ENCODE measurements around the gene SF3B5. TPM values are rescaled to one million over a fixed set of nuclear protein-coding genes. Genes with fewer than 3 reads are reported as not detected.
"Not testable (repeated sequence)": the region's sequence is repeated elsewhere in the genome, so short reads cannot be mapped to it uniquely, and the experiment has no call there.

SF3B5 gene
- 84.6 and 98.2 TPM in 2 replicates for total RNA-seq

DNA sequence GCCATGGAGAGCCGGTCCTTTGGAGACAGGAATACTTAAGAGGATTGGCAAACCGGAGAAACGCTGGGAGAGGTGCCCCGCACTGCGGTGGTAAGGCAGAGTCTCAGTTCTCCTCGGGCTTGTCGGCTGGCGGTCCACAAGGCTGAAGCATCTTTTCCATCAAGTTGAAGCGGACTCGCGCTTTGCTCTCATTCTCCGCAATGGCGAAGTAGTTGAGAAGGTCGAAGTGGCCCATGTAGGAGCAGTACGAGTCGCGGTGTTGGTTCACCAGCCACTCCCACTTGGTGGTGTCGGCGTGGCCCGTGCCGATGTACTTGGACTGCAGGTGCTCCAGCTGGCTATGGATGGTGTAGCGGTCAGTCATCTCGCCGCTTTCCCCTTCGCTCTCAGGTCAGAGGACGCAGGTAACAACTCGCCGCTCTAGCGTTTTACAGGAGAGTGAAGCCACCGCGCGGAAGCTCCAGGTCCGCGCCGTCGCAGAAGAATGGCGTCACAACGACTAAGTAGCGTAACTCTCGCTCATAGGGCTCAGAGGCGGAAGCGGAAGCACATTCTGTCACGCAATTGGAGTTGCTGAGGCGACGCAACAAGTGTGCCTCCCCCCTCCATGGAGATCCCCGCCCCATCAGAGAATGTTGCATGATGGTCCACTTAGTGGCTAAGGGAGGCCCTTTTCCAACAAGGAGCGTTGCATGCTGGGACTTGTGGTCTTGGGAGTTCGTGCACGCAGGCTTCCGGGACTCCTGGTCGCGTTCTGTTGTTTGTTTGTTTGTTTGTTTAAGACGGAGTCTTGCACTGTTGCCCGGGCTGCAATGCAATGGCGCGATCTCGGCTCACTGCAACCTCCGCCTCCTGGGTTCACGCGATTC is at the start of gene SF3B5:
Gene SF3B5, minus strand, starts transcription at position 440 of the 869 bp plus-strand sequence. Its CDS starts 76 bp downstream, at position 364.
- peak; percentile 100 for DNase-seq (ENCODE audit: low read depth in 2 of 2)

DNA sequence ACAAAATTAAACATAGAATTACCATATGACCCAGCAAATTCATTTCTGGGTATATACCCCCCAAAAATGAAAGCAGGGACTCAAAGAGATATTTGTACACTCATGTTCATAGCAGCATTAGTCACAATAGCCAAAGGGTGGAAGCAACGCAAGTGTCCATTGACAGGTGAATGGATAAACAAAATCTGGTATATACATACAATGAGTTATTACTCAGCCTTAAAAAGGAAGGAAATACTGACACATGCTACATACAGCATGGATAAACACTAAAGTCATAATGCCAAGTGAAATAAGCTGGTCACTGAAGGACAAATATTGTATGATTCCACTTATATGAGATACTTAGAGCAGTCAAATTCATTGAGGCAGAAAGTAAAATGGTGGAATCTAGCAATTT is 49.6 kb upstream of the SF3B5 start:
- DNase-seq (ENCODE audit: low read depth in 2 of 2): peak; percentile 8 to 70

DNA sequence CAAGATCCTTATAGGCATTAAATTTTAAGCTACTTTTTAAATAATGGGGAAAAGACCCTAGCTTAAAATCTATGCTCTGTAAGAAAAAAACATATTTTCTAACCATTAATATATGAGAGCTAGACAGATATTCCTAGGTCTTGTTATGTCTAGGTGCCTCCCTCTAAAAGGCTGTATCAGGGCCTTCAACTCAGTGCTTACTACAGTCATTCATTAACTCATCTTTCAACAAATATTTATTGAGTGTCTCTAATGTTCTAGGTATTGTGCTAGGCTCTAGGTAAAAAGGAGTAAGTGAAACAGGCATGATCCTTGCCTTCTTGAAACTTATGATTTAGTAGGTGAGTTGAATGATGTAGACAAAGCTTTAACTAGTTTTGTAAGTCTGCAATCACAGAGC is 48.5 kb upstream of the SF3B5 start:
- no peak for DNase-seq (ENCODE audit: low read depth in 2 of 2)

DNA sequence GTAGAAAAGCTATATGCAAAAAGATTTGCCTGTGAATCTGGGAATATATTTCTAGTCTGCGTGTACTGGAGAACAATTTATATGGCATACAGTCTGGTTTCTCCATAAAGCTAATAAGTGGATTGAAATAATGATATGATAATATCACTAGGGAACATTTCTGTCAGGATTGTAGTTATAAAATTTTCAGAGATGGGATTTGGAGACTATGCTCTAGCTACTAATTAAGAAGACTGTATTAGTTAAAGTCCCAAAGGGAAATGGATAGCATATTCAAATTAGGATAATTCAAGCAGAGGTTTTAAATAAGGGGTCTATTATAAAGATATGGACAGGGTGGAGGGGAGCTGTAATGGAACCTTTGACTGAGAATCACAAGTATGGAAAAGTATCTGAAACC is 47.7 kb upstream of the SF3B5 start:
- no peak for DNase-seq (ENCODE audit: low read depth in 2 of 2)

DNA sequence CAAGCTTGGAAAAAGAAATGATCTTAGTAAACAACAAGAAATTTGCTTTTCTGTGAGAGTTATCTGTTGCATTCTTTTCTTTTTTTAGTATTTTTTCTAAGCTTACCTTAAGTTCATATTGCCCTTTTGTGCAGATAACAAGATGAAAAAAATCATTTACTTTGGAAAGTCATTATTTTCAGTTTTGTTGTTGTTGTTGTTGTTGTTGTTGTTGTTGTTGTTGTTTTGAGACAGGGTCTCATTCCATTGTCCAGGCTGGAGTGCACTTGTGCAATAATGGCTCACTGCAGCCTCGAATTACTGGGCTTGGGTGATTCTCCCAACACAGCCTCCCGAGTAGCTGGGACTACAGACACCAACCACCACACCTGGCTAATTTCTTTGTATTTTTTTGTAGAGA is 46.1 kb upstream of the SF3B5 start:
- DNase-seq (ENCODE audit: low read depth in 2 of 2): no peak

DNA sequence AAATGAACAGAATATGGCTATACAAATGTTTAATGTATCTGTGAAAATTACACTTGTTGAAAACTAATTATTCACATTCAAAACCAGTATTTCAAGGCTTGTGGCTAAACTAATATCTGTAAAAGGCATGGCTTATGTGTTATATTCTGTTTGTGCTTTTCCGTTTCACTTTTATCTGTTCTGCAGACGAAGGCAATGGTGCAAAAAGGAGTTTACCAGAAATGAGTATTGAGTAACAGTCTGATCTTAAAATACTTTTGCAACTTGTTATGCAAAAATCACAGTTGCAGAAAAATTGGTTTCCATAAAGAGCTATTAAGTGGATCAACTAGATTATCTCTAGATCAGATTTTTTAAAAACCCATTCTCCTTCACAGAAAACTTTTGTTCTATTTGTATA is 45.5 kb upstream of the SF3B5 start:
- DNase-seq (ENCODE audit: low read depth in 2 of 2): no peak

DNA sequence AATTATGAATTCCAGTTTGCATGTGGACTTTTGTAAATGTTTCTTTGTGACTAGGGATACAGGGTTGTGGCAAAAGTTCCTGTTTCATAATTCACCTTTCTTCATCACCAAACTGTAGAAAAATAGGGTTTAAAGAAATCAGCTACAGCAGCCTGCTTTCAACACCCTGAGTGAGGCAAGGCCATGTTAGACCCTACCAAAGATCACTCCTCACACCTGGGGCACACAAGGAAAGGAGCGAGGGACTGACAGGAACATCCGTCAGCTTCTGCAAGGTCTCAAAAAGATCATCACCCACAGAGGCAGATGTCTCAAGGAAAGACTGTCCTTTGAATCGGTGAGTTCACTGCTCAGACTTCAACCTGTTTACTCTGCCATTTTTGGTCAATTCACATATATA is 44.4 kb upstream of the SF3B5 start:
- no peak for DNase-seq (ENCODE audit: low read depth in 2 of 2)

DNA sequence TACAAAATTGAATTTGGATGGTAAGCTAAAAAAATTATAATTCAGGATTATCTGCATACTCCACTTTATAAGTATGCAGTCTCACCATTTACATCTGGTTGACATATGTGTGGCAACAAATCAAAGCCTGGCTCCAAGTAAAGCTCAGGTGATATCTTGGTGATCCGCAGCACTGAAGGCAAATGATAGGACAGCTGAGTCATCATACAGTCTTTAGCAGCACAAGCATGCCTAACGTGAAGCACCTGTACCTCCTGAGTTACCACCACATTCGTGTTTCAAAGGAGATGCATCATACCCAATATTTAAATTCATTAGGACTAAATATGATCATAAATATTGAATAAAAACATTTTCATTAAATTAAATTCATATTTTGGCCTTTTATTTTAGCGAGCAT is 43.2 kb upstream of the SF3B5 start:
- DNase-seq (ENCODE audit: low read depth in 2 of 2): no peak

DNA sequence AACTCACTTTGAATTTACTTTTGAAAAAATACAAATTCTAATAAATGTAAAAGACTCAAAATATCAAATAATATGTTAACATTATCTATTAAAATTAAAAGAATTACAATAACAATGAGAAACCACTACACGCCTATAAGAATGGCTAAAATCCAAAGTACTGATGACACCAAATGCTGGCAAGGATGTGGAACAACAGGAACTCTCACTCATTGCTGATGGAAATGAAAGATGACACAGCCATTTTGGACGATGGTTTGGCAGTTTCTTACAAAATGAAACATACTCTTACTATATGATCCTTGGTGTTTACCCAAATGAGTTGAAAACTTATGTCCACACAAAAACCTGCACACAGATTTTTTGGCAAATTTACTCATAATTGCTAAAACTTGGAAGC is 39.4 kb upstream of the SF3B5 start:
- DNase-seq (ENCODE audit: low read depth in 2 of 2): peak; percentile 30 to 54

DNA sequence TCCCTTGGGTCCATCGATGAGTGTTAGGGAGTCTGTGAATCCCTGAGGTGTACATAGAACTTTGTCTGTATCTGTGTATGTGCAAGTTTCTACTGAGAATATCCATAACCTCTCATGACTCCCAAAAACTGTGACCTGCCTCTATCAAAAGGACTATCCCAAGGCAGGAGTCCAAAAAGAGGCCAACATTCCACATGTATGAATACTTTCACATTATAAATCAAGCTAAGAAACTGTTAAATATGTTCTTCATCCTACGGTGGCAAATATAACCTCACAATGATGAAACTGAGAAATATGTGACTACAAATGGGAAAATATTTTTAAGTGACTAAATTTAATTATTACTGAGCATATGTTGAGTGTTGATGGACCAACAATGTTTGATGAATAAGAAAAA is 38.8 kb upstream of the SF3B5 start:
- no peak for DNase-seq (ENCODE audit: low read depth in 2 of 2)

DNA sequence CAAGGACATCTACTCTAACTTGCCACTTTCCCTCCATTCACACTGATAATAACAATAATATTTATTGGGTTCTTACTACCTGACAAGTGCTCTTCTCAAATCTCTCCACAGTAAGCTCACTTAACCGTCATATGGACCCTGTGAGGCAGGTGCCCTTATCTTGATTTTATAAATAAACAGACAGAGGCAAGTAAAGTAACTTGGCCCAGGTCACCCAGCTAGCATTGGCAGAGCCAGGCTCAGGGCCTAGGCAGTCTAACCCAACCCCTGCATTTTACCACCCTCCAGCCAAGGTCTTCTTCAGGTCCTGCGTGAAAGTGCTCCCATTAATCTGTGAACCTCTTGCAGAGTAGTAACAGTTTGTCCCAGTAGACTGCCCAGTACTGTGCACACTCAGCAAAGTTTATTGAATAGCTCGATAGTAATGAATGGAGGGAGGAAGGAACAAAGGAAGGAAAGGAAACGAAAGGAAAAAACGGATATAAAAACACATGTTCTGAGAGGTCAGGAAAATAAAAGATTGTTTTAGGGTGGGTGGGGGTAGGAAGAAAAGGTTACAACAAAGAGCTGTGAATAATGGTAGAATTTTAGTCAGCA is 38.0 kb upstream of the SF3B5 start:
- peak in 1 of 2 donors; percentile 30 for DNase-seq (ENCODE audit: low read depth in 2 of 2)

DNA sequence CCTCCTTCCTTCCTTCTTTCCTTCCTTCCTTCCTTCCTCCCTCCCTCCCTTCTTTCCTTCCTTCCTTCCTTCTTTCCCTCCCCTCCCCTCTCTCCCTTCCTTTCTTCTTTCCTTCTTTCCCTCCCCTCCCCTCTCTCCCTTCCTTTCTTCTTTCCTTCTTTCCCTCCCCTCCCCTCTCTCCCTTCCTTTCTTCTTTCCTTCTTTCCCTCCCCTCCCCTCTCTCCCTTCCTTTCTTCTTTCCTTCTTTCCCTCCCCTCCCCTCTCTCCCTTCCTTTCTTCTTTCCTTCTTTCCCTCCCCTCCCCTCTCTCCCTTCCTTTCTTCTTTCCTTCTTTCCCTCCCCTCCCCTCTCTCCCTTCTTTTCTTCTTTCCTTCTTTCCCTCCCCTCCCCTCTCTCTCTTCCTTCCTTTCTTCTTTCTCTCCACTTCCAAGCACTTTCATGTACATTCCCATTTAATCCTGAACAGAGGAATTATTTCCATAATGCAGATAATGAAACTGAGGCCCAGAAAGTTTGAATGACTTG is 36.9 kb upstream of the SF3B5 start:
- DNase-seq (ENCODE audit: low read depth in 2 of 2): not testable (repeated sequence)

DNA sequence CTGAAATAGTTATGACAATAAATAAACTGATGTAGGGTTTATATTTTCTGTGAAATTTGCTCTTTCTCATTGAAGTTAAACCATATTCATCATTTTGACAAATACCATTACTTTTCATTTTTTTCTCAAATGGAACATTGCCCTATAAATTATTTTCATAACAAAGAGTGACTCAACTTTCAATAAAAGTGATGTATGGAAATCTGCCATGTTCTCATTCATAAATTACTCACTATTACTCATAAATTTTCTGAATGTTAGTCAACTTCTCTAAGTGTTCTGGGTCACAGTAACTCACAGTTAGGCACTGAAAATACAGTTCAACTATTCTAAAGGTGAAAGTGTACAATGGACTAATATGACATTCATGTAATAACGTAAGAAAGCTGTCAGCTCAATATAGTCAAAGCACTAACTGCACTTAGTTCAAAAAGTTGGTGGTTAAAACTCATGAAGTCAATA is 35.9 kb upstream of the SF3B5 start:
- peak; percentile 26 to 78 for DNase-seq (ENCODE audit: low read depth in 2 of 2)

DNA sequence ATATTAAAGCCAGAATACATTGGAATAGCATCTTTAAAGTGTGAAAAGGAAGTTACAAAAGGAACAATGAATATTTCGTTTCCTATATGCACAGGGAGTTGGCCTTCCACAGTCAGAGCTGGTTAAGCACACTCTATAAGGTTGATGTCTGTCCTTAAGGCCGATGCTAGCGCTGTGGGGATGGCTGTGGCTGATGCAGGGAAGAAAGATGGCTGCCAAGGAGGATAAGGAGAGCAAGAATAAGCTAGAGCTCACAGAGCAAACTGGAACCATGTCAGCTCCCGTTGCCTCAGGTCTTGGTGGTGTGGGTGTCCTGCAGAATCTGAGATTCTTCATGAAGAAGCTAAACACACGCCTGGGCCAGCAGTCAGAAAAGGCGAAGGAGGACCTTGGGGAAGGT is 34.1 kb upstream of the SF3B5 start:
- no peak for DNase-seq (ENCODE audit: low read depth in 2 of 2)

DNA sequence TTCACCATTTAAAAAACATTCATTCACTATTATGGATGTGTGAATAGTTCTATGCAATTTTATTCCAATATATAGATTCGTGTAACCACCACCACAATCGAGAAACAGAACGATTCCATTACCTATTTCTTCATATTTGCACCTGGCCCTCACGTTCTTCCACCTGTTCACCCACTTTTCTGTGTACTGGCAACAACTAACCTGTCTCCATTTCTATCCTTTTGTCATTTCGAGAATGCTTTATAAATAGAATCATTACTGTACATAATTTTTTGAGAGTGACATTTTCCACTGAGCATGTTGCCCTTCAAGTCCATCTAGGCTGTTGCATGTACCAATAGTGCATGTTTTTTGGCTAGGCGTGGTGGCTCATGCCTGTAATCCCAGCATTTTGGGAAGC is 31.7 kb upstream of the SF3B5 start:
- DNase-seq (ENCODE audit: low read depth in 2 of 2): no peak

DNA sequence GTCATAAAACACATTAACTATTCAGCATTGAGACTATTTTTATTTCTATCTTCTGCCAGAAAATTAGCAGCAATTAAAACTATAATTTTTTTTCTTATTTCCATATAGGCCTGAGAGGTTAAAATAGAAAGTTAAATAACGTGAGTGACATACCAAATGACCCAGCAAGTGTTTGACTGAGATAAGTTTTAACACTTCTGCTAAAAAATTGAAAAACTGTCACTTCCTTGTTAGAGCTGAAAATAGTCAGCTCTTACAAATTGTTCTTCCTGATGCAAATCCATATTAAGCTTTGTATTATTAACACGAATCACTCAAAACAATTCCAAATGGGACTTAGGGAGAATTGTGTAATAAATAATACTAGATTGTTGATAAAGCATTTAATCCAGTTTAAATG is 28.5 kb upstream of the SF3B5 start:
- DNase-seq (ENCODE audit: low read depth in 2 of 2): no peak

DNA sequence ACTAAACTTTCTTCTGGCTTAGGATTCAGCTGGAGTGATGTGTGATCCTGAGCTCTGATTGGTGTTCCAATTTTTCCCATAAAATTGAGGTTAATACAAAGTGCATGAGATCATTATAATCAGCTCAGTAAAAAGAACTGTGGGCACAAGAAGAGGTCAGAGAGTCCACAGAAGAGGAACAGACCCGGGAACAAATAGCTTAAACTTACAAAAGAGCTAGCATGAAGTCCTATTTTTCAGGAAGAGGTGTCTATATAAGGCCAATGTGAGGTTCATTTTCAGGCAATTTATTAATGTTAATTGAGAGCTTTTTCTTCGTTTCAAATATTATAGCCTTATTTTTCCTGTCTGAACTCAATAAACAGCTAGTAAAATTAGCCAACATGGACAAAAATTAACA is 28.0 kb upstream of the SF3B5 start:
- DNase-seq (ENCODE audit: low read depth in 2 of 2): no peak

DNA sequence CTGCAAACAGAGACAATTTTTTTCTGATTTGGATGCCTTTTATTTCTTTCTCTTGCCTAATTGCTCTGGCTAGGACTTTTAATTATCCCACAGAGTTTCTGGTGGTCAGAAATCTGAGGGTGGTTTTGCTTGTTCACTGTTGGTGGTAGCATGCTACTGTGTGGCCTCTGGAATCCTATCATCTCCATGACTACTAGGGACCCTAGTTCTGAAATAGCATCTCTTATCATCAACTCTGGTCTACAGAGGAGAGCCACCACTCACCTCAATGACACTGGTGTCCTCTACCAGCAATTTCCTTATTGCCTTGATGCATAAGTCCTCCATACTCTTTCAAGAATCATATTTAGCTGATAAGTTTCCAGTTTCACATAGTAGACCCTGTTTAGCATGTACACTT is 27.5 kb upstream of the SF3B5 start:
- DNase-seq (ENCODE audit: low read depth in 2 of 2): no peak

DNA sequence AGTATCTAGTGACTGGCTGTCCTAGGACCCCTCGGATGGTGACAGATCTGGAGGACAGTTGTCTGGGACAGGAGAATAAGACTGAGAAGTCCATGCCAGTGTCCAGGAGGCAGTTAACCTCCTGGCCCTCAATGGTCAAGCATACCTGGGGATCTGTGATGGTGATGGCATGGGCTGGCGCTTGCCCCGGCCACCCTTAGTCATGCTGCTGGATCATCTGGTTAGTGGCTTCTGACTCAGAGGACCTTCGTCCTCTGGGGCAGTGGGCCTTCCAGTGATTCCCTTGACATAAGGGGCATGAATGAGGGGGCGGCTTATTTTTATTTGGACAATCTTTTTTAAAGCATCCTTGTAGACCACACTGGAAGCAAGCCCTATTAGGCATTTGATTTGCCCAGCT is 24.0 kb upstream of the SF3B5 start:
- DNase-seq (ENCODE audit: low read depth in 2 of 2): no peak

DNA sequence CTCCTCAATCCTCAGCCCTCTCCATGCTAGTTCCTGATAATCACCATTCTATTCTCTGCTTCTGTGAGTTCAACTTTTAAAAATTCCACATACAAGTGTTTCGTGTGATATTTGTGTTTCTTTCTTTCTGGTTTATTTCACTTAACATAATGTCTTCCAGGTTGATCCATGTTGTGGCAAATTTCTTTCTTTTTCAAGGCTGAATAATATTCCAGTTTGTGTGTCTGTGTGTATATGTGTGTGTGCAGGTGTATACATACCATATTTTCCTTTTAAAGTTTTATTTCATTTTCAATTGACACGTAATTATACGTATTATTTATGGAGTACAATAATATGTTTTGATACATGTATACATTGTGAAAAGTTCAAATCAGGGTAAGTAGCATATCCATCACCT is 19.8 kb upstream of the SF3B5 start:
- no peak for DNase-seq (ENCODE audit: low read depth in 2 of 2)

DNA sequence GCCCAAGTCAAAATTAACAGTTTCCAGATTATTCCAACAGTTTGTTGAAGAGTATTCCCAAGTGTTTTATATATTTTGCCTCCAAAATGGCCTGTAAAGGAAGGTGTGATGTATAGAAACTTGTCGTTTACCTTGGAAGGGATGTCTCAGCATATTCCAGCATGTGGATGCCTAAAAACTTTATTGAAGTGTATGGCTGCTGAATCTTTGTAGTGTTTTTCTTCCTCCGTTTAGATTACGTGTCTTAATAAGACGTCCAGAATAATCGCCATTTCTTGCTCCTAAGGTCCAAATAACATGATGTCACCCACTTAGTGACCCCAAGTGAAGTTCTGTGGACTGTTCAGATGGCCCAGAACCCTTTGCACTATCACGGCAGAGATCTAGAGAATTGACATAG is 18.0 kb upstream of the SF3B5 start:
- DNase-seq (ENCODE audit: low read depth in 2 of 2): no peak

DNA sequence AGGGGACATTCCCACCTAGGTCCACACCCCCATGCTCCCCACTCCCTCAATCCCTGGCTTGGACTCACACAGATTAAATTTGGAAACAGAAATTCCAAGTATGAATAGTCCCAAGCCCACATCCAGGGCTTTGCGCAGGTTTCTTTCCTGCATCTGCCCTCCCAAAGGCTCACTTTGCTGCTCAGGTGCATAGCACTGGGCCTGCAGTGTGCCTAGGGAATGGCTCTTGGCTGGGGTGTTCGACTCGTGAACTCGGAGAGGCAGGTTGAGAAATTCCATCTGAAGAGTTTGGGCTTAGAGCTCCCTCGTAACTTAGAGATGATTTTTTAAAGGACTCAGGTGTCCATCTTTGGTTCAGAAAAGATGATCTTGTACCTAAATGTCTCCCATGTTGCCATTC is 14.8 kb upstream of the SF3B5 start:
- no peak for DNase-seq (ENCODE audit: low read depth in 2 of 2)

DNA sequence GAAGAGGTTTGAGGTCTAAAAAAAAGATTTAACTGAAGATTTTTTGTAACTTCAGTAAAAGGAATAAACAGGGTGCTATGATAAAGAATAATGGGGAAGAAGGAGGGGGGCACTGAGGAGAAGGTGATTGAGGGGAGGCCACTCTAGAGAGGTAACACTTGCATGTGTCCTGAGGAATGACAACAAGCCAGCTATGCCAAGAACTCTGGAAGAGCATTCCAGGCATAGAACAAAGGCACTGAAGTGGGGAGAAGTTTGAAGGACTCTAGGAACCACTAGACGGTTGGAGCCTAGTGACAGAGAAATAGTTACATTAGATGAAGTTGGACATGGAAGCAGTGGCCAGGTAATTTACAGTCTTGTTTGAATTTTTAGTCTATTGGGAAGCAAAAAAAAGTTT is 10.8 kb upstream of the SF3B5 start:
- no peak for DNase-seq (ENCODE audit: low read depth in 2 of 2)

Data from lung microvascular endothelial cell (primary cell).